Measurements from ENCODE around the gene BCL11B. TPM values are rescaled to one million over a fixed set of nuclear protein-coding genes. Genes with fewer than 3 reads are reported as not detected.

The BCL11B gene
- total RNA-seq, 1 donor from 2014 or later: 0.08 TPM

GRCh38 chr14:99163446-99163845 lies 108.6 kb downstream of the BCL11B start:
- ATAC-seq (ENCODE audit: poor library complexity) (no peak), DNase-seq (no peak)
- intact Hi-C loops (cut with DNase I): no loop called here

- no peak for DNase-seq
- intact Hi-C loops (cut with DNase I): no loop called here
- ATAC-seq (ENCODE audit: poor library complexity): no peak
Measured at GRCh38 chr14:99159341-99160340, 112.4 kb downstream of the BCL11B start.

GRCh38 chr14:99158646-99159165 lies 113.3 kb downstream of the BCL11B start:
- intact Hi-C loops (cut with DNase I): no loop called here
- DNase-seq (no peak), ATAC-seq (ENCODE audit: poor library complexity) (no peak)

- intact Hi-C loops (cut with DNase I): no loop called here
- DNase-seq: no peak
- ATAC-seq (ENCODE audit: poor library complexity): no peak
Measured at GRCh38 chr14:99158150-99158549, 113.8 kb downstream of the BCL11B start.

GRCh38 chr14:99157676-99158075 lies 114.3 kb downstream of the BCL11B start:
- intact Hi-C loops (cut with DNase I): no loop called here
- no peak for DNase-seq
- no peak for ATAC-seq (ENCODE audit: poor library complexity)

- ATAC-seq (ENCODE audit: poor library complexity) (no peak), DNase-seq (no peak)
- intact Hi-C loops (cut with DNase I): no loop called here
Measured at GRCh38 chr14:99157246-99157645, 114.8 kb downstream of the BCL11B start.

GRCh38 chr14:99156814-99157213 lies 115.2 kb downstream of the BCL11B start:
- intact Hi-C loops (cut with DNase I): no loop called here
- DNase-seq: no peak
- ATAC-seq (ENCODE audit: poor library complexity): no peak

- DNase-seq: no peak
- no peak for ATAC-seq (ENCODE audit: poor library complexity)
- intact Hi-C loops (cut with DNase I): no loop called here
Measured at GRCh38 chr14:99156090-99156425, 115.9 kb downstream of the BCL11B start.

- DNase-seq: no peak
- no peak for ATAC-seq (ENCODE audit: poor library complexity)
- intact Hi-C loops (cut with DNase I): no loop called here
Measured at GRCh38 chr14:99155173-99156089, 116.6 kb downstream of the BCL11B start.

GRCh38 chr14:99150236-99150635 lies 121.8 kb downstream of the BCL11B start:
- intact Hi-C loops (cut with DNase I): no loop called here
- no peak for DNase-seq
- ATAC-seq (ENCODE audit: poor library complexity): no peak

- intact Hi-C loops (cut with DNase I): no loop called here
- DNase-seq (no peak), ATAC-seq (ENCODE audit: poor library complexity) (no peak)
Measured at GRCh38 chr14:99148861-99149610, 123.0 kb downstream of the BCL11B start.

GRCh38 chr14:99148131-99148530 lies 123.9 kb downstream of the BCL11B start:
- no peak for ATAC-seq (ENCODE audit: poor library complexity)
- DNase-seq: no peak
- intact Hi-C loops (cut with DNase I): no loop called here

GRCh38 chr14:99147366-99147740 lies 124.6 kb downstream of the BCL11B start:
- no peak for DNase-seq

GRCh38 chr14:99146616-99147365 lies 125.2 kb downstream of the BCL11B start:
- no peak for DNase-seq

More at GRCh38 chr14:99147366-99147740, 124.6 kb downstream of the BCL11B start:
- ATAC-seq (ENCODE audit: poor library complexity): no peak
- intact Hi-C loops (cut with DNase I): no loop called here

GRCh38 chr14:99145307-99145706 lies 126.7 kb downstream of the BCL11B start:
- intact Hi-C loops (cut with DNase I): no loop called here
- DNase-seq (no peak), ATAC-seq (ENCODE audit: poor library complexity) (no peak)

More at GRCh38 chr14:99146616-99147365, 125.2 kb downstream of the BCL11B start:
- intact Hi-C loops (cut with DNase I): no loop called here
- no peak for ATAC-seq (ENCODE audit: poor library complexity)

GRCh38 chr14:99143793-99144192 lies 128.2 kb downstream of the BCL11B start:
- no peak for ATAC-seq (ENCODE audit: poor library complexity)
- intact Hi-C loops (cut with DNase I): no loop called here
- DNase-seq: no peak

- intact Hi-C loops (cut with DNase I): no loop called here
- DNase-seq (no peak), ATAC-seq (ENCODE audit: poor library complexity) (no peak)
Measured at GRCh38 chr14:99143126-99143525, 128.9 kb downstream of the BCL11B start.

GRCh38 chr14:99141236-99141635 lies 130.8 kb downstream of the BCL11B start:
- intact Hi-C loops (cut with DNase I): no loop called here
- ATAC-seq (ENCODE audit: poor library complexity) (no peak), DNase-seq (no peak)
